Measurements from ENCODE around the gene ARID3A.

DNA sequence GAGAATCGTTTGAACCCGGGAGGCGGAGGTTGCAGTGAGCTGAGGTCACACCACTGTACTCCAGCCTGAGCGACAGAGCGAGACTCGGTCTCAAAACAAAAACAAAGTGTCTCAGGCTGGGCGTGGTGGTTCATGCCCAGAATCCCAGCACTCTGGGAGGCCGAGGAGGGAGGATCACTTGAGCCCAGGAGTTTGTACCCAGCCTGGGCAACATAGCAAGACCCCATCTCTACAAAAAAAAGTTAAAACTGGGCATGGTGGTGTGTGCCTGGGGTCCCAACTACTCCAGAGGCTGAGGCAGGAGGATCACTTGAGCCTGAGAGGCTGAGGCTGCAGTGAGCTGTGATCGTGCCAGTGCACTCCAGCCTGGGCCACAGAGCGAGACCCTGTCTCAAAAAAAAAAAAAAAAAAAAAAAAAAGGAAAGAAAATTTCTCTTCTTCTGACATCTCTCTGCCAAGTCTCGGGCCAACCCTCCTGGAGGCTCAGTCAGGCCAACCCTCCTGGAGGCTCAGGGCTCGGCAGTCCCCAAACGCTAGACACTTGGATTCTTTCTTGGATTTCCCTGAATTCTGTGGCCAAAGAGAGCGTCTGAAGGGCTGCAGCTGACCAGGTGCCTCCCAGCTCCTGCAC, 26.3 kb downstream of the ARID3A start:
- TF ChIP-seq, protein P1, sequence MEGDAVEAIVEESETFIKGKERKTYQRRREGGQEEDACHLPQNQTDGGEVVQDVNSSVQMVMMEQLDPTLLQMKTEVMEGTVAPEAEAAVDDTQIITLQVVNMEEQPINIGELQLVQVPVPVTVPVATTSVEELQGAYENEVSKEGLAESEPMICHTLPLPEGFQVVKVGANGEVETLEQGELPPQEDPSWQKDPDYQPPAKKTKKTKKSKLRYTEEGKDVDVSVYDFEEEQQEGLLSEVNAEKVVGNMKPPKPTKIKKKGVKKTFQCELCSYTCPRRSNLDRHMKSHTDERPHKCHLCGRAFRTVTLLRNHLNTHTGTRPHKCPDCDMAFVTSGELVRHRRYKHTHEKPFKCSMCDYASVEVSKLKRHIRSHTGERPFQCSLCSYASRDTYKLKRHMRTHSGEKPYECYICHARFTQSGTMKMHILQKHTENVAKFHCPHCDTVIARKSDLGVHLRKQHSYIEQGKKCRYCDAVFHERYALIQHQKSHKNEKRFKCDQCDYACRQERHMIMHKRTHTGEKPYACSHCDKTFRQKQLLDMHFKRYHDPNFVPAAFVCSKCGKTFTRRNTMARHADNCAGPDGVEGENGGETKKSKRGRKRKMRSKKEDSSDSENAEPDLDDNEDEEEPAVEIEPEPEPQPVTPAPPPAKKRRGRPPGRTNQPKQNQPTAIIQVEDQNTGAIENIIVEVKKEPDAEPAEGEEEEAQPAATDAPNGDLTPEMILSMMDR (IDR thresholded peaks at IDR 0.05) = no peak
- no peak for TF ChIP-seq POLR2A (IDR thresholded peaks at IDR 0.05)

All from Peyer's patch (tissue), 4 donors.